GM12878 (cell line): Measurements from ENCODE around the gene WDR76. TPM values are rescaled to one million over a fixed set of nuclear protein-coding genes. Genes with fewer than 3 reads are reported as not detected.

ENCODE experiments used
- ATAC-seq: fragments of 200-7000 bp; cut with Tn5 transposase; 3 replicates; pipeline ENCODE4 v1.9.1; 2020; ENCODE audit warnings: mild to moderate bottlenecking, moderate library complexity
- BruUV-seq: library from RNA; stranded (reverse); fragments of 400-500 nt; replicated peaks from 2 replicates; lab custom pipeline; 2021; lab: Mats Ljungman, UMichigan
- CTCF ChIA-PET: fragments of 300-600 bp; sonication (Branson Sonifier 250); formaldehyde crosslinking; extraction: SDS; loops from one replicate; lab custom pipeline; 2021; ENCODE audit warnings: inconsistent platforms; lab: Yijun Ruan, JAX
- POLR2A ChIA-PET: fragments of 350-600 bp; formaldehyde crosslinking; extraction: SDS; loops from one replicate; lab custom pipeline; 2021; ENCODE audit warnings: inconsistent platforms; lab: Charles Lee
- RAD21 ChIA-PET: fragments of 300-600 bp; sonication (Branson Sonifier 250); formaldehyde crosslinking; loops from one replicate; lab custom pipeline; 2023; ENCODE audit warnings: antibody characterized with exemption; ENCODE audit not compliant: unreplicated experiment; lab: Charles Lee
- SMC1A ChIA-PET: fragments of 300-600 bp; sonication (Branson Sonifier 250); formaldehyde crosslinking; loops from one replicate; lab custom pipeline; 2023; ENCODE audit not compliant: unreplicated experiment, uncharacterized antibody; lab: Charles Lee
- DNase-seq: peaks from one replicate; pipeline ENCODE4 v3.0.0-alpha.2; 2011; ENCODE audit warnings: low read depth, low spot score
- FAIRE-seq: peaks from 3 replicates; lab custom pipeline; 2011; peaks lifted over from hg19 to GRCh38; lab: Jason Lieb, UNC
- H2AFZ ChIP-seq: 2 replicates; pipeline ENCODE4 v1.6.0; 2011; ENCODE audit warnings: low read depth, low read length, control low read depth; ENCODE audit not compliant: control insufficient read depth
- H3K27ac ChIP-seq: 2 replicates; pipeline ENCODE4 v1.5.1; 2011; ENCODE audit warnings: control low read depth; ENCODE audit not compliant: control insufficient read depth, insufficient read depth
- H3K27me3 ChIP-seq, 2 experiments: replicated peaks in 1 of 2; 2 replicates each; pipeline versions ENCODE4 v1.6.0 to v1.6.1; 2011; ENCODE audit warnings: low read length in 1 of 2; ENCODE audit not compliant: control insufficient read depth in 2 of 2, insufficient read depth in 2 of 2
- H3K36me3 ChIP-seq, 2 experiments: 2 replicates each; pipeline ENCODE4 v1.5.1; 2011; ENCODE audit warnings: low read length in 1 of 2; ENCODE audit not compliant: control insufficient read depth in 2 of 2, insufficient read depth in 2 of 2
- H3K4me1 ChIP-seq: 2 replicates; pipeline ENCODE4 v1.6.1; 2011; ENCODE audit warnings: mild to moderate bottlenecking, low read length, moderate library complexity, mixed read lengths; ENCODE audit not compliant: control insufficient read depth, insufficient read depth
- H3K4me2 ChIP-seq: 2 replicates; pipeline ENCODE4 v1.6.0; 2011; ENCODE audit warnings: control low read depth; ENCODE audit not compliant: control insufficient read depth, insufficient read depth
- H3K4me3 ChIP-seq: fragments of 200-600 bp; sonication (generic); 2 replicates; pipeline ENCODE4 v1.5.1; 2016
- H3K79me2 ChIP-seq: 2 replicates; pipeline ENCODE4 v1.6.0; 2011; ENCODE audit warnings: low read length; ENCODE audit not compliant: control insufficient read depth, insufficient read depth
- H3K9ac ChIP-seq: 2 replicates; pipeline ENCODE4 v1.8.0; 2011; ENCODE audit warnings: low read length, control low read depth, mixed read lengths; ENCODE audit not compliant: control insufficient read depth, insufficient read depth
- H3K9me3 ChIP-seq: replicated peaks from 3 replicates; pipeline ENCODE4 v1.5.1; 2011; ENCODE audit warnings: mild to moderate bottlenecking, low read length; ENCODE audit not compliant: control insufficient read depth, insufficient read depth
- H4K20me1 ChIP-seq: 2 replicates; pipeline ENCODE4 v1.6.0; 2011; ENCODE audit not compliant: control insufficient read depth, insufficient read depth
- CBX5 ChIP-seq: sonication (generic); IDR thresholded peaks from 2 replicates; pipeline ENCODE4 v1.6.1; 2016; ENCODE audit warnings: low read depth, moderate library complexity, mild to moderate bottlenecking, inconsistent platforms
- HDAC6 ChIP-seq: fragments of 200-600 bp; sonication (generic); IDR thresholded peaks from one replicate; pipeline ENCODE4 v1.8.0; 2017; ENCODE audit warnings: antibody characterized with exemption; ENCODE audit not compliant: unreplicated experiment
- JUNB ChIP-seq: IDR thresholded peaks from 2 replicates; pipeline ENCODE4 v1.6.1; 2016; ENCODE audit warnings: antibody characterized with exemption, mild to moderate bottlenecking
- MLLT1 ChIP-seq: fragments of 450-650 bp; IDR thresholded peaks from 2 replicates; pipeline ENCODE4 v1.6.1; 2016; ENCODE audit warnings: mild to moderate bottlenecking
- MXI1 ChIP-seq: fragments of 150-350 bp; IDR thresholded peaks from 2 replicates; pipeline ENCODE4 v1.6.1; 2011; ENCODE audit warnings: low read depth, mild to moderate bottlenecking, inconsistent platforms, low read length, improper control_type of control experiment
- NFIC ChIP-seq: IDR thresholded peaks from 2 replicates; pipeline ENCODE4 v1.6.1; 2012; ENCODE audit warnings: low read depth, mild to moderate bottlenecking, inconsistent platforms, low read length, moderate library complexity
- PBX3 ChIP-seq: IDR thresholded peaks from 2 replicates; pipeline ENCODE4 v1.6.1; 2011; ENCODE audit warnings: mild to moderate bottlenecking, low read depth, low read length, moderate library complexity; ENCODE audit not compliant: insufficient replicate concordance
- SIN3A ChIP-seq: IDR thresholded peaks from 2 replicates; pipeline ENCODE4 v1.6.1; 2012; ENCODE audit warnings: low read depth, low read length, improper control_type of control experiment
- USF1 ChIP-seq: IDR thresholded peaks from 2 replicates; pipeline ENCODE4 v1.6.1; 2011; ENCODE audit warnings: borderline replicate concordance, low read depth, mild to moderate bottlenecking, moderate library complexity, mixed read lengths, low read length; ENCODE audit not compliant: insufficient read depth; ENCODE audit errors: extremely low read length
- WGBS: methylation state at CpG from one replicate; pipeline ENCODE4 v1.1.6; 2016; ENCODE audit warnings: low lambda C conversion rate; ENCODE audit not compliant: insufficient replicate concordance, insufficient coverage; ENCODE audit errors: missing lambda C conversion rate; 5-methylcytosine and 5-hydroxymethylcytosine counted together
- in situ Hi-C: fragments of 300-500 bp; cut with MboI; formaldehyde crosslinking; loops from 9 replicates; pipeline ENCODE4 v1.14.3; 2018; ENCODE audit warnings: mixed read lengths
- intact Hi-C: fragments of 100-400 bp; cut with micrococcal nuclease; formaldehyde crosslinking; loops from one replicate; pipeline ENCODE4 v1.14.2; 2022; ENCODE audit not compliant: unreplicated experiment
- polyA plus RNA-seq, 11 experiments: library from polyadenylated mRNA; depleted of rRNA in 4 of 11; unstranded in 6 of 11; stranded (reverse) in 5 of 11; fragments of >200 nt; fragmentation: Nextera tagmentation in 4 of 11; fragmentation: Illumina TruSeq in 1 of 11; extraction: Ambion mirVana in 4 of 11; extraction: Trizol in 1 of 11; gene quantifications; 1 replicate in 1 of 11; 2 replicates in 10 of 11; pipeline versions ENCODE4 v1.2.1 to v1.2.3, GENCODE V29; 2011 to 2016; ENCODE audit warnings: inconsistent platforms in 2 of 11, missing spikeins in 2 of 11, low read depth in 1 of 11
- total RNA-seq, 4 experiments: library from RNA; depleted of rRNA in 3 of 4; stranded (reverse); fragments of >200 nt in 3 of 4; fragmentation: Illumina TruSeq in 1 of 4; extraction: Trizol in 1 of 4; gene quantifications; 2 replicates each; pipeline versions ENCODE4 v1.2.1 to v1.2.3, GENCODE V29; 2013 to 2021

The WDR76 gene
- total and polyA plus RNA-seq, 10 of the 15 experiments (the other 5 are each of a cell fraction or from before 2014, with no cell fraction given) = 8.0 to 59.7 (median 34.5) TPM

- TF ChIP-seq MLLT1 = no peak; the same call in 1 of the 2 replicates
- no peak for TF ChIP-seq CBX5
- no peak for TF ChIP-seq HDAC6
Measured at GRCh38 chr15:43826029-43826507, 734 bp upstream of the WDR76 start (continued).

- BruUV-seq = TSS peak; percentile 63
- ChIA-PET POLR2A (interaction anchor here (0.5 to 4.5 kb wide), 11 partner anchors 9 to 90 kb away, joined by 3 to 59 read pairs (median 4); partner anchors contain the start of genes ELL3 and SERF2), RAD21 (interaction anchor here (0.7 to 2.4 kb wide), 7 partner anchors 19 to 79 kb away, joined by 3 to 21 read pairs (median 9); partner anchors contain the start of genes ELL3, HYPK and SERINC4), SMC1A (interaction anchor here (0.7 to 2.6 kb wide), 18 partner anchors 9 to 95 kb away, joined by 3 to 16 read pairs (median 4); partner anchors contain the start of genes ELL3, HYPK, SERF2 and SERINC4), CTCF (interaction anchor here (0.6 to 1.5 kb wide), 4 partner anchors 9 to 1000 kb away, joined by 3 to 9 read pairs (median 6); no protein-coding TSS in a partner anchor)
- WGBS = 1% methylated on average over 6 of the region's 6 CpGs
- peaks cover 79% of the 10 kb centered on the region for H3K79me2 ChIP-seq
- H3K27ac ChIP-seq = peak overlapping the region; percentile 83
- H3K9ac ChIP-seq = peak overlapping the region; percentile 83
- peak overlapping the region; percentile 96 for H3K4me2 ChIP-seq
- H2AFZ ChIP-seq = peak overlapping the region; percentile 61
- intact Hi-C loops = loop anchor here (2.0 to 5.0 kb wide), 3 partner anchors 27 to 51 kb away; partner anchors contain the start of genes ELL3, HYPK, SERF2 and SERINC4
- H3K36me3 ChIP-seq = no peaks in the 10 kb centered on the region
- no peaks in the 10 kb centered on the region for H3K9me3 ChIP-seq
- peak; percentile 48 for ATAC-seq
- no peak for FAIRE-seq
- no peaks in the 10 kb centered on the region for H3K27me3 ChIP-seq
- TF ChIP-seq JUNB (peak; percentile 10; the same call in 1 of the 2 replicates), MXI1 (0 out of 2 replicates have a peak, but pooled peaks have one; percentile 1), USF1 (no peak), PBX3 (no peak), SIN3A (no peak), NFIC (no peak)
- in situ Hi-C loops = no loop called here
- DNase-seq = no peak
- H3K4me1 ChIP-seq = peaks cover 16% of the 10 kb centered on the region
- no peaks in the 10 kb centered on the region for H4K20me1 ChIP-seq
- peak overlapping the region; percentile 73 for H3K4me3 ChIP-seq
Measured at GRCh38 chr15:43828061-43828657, 1.4 kb downstream of the WDR76 start.
